Measurements from ENCODE around the gene FARP2. TPM values are rescaled to one million over a fixed set of nuclear protein-coding genes. Genes with fewer than 3 reads are reported as not detected.

The FARP2 gene
- total RNA-seq, 1 experiment from 2014 or later = 32.6 TPM

DNA sequence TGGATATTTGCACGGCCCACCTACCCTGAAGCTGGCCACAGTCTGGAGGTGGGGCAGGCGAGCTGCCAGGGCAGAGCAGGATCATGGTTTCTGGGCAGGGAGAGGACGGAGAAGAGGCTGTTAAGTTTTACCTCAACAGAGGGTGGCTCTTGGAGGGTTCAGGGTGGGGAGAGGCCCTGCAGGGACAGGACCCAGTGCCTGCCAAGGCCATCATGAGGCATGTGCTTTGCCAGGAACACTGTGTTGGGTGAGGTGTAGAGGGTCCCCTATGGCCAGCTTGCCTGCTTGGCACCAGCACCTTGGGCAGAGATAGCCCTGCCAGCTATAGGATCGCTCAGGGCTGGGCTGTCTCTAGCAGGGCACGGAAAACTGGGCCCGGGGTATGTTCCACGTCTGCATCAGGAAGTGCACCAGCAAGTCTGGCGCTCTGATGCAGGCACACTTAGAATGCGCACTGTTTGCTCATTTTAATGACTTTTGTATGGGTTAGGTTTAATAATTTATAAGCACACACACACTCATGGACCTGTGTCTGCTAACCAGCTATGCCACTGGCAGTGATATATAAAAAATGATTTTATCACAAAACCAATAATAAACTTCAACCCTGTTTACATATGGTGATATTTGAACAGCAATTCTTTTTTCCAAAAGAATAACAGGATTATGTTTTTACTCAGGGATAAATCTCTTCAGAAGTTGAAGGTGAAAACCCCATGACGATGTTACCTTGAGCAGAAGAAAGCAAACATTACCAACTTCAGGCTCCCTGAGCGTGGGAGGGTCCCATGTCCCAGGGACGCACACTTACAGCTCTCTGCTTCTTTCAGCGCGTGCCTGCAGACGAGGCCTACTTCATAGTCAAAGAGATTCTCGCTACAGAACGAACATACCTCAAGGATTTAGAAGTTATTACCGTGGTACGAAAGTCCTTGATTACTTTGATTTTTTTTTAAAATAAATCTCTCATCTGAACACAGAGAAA, 105.9 kb downstream of the FARP2 start:
- Mint-ChIP-seq H3K27ac (ENCODE audit: low read depth, unreplicated experiment) (no peak overlapping the region), H3K27me3 (ENCODE audit: insufficient read depth, unreplicated experiment) (no peaks in the 10 kb centered on the region), H3K4me3 (ENCODE audit: unreplicated experiment) (no peak overlapping the region), H3K36me3 (ENCODE audit: insufficient read depth, unreplicated experiment) (peaks cover 7% of the 10 kb centered on the region), H3K9me3 (ENCODE audit: unreplicated experiment) (no peaks in the 10 kb centered on the region), H3K4me1 (ENCODE audit: insufficient read depth, unreplicated experiment) (no peaks in the 10 kb centered on the region)
- TF ChIP-seq, protein P1, sequence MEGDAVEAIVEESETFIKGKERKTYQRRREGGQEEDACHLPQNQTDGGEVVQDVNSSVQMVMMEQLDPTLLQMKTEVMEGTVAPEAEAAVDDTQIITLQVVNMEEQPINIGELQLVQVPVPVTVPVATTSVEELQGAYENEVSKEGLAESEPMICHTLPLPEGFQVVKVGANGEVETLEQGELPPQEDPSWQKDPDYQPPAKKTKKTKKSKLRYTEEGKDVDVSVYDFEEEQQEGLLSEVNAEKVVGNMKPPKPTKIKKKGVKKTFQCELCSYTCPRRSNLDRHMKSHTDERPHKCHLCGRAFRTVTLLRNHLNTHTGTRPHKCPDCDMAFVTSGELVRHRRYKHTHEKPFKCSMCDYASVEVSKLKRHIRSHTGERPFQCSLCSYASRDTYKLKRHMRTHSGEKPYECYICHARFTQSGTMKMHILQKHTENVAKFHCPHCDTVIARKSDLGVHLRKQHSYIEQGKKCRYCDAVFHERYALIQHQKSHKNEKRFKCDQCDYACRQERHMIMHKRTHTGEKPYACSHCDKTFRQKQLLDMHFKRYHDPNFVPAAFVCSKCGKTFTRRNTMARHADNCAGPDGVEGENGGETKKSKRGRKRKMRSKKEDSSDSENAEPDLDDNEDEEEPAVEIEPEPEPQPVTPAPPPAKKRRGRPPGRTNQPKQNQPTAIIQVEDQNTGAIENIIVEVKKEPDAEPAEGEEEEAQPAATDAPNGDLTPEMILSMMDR (IDR thresholded peaks at IDR 0.05; ENCODE audit: unreplicated experiment) = no peak
- intact Hi-C loops (cut with micrococcal nuclease) = no loop called here
- ChIA-PET POLR2A (interaction anchor here (0.7 to 1.3 kb wide), 2 partner anchors 12 to 15 kb away, joined by 3 to 4 read pairs; no protein-coding TSS in a partner anchor), CTCF (interaction anchor here (0.5 to 0.6 kb wide), 2 partner anchors 21 to 44 kb away, joined by 3 to 4 read pairs; no protein-coding TSS in a partner anchor)
- no TSS peak for BruUV-seq (replicated peaks)
- no peak for DNase-seq (ENCODE audit: unreplicated experiment)

DNA sequence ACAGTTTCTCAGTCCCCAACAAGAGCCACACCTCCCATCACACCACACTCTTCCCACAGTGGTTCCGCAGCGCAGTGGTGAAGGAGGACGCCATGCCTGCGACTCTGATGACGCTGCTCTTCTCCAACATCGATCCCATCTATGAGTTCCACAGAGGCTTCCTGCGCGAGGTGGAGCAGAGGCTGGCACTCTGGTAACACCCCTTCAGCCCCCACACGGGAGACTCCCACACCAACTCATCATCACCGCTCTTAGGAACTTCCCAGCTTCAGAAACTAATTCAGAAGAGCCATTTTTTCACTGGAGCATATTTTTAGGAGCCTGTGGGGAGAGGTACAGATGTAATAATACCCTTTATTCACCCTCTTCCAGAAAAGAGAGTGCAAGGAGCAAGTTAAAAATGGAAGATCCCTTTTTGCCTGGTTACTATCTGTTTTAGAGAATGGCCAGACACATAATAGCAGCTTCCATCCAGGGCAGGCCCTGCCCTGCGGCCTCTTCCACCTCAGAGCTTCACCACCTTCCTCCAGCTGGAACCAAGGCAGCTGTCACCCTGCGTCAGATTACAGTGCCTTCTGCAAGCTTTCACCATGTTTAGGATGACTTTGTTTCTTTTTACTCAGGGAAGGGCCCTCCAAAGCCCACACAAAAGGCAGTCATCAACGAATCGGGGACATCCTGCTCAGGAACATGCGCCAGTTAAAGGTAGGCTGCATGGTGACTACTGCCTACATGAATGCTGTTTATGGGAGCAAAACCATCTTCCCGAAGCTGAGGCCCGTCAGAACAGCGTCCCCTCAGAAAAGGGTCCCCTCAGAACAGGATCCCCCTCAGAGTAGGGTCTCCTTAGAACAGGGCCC, 107.4 kb downstream of the FARP2 start:
- TF ChIP-seq, protein P1 (IDR thresholded peaks at IDR 0.05; ENCODE audit: unreplicated experiment) = no peak
- no peaks in the 10 kb centered on the region for H3K9me3 Mint-ChIP-seq (ENCODE audit: unreplicated experiment)
- no peak overlapping the region for H3K4me3 Mint-ChIP-seq (ENCODE audit: unreplicated experiment)
- H3K27me3 Mint-ChIP-seq (ENCODE audit: insufficient read depth, unreplicated experiment) = no peaks in the 10 kb centered on the region
- peaks cover 7% of the 10 kb centered on the region for H3K36me3 Mint-ChIP-seq (ENCODE audit: insufficient read depth, unreplicated experiment)
- BruUV-seq (replicated peaks) = no TSS peak
- intact Hi-C loops (cut with micrococcal nuclease) = no loop called here
- no peaks in the 10 kb centered on the region for H3K4me1 Mint-ChIP-seq (ENCODE audit: insufficient read depth, unreplicated experiment)
- CTCF ChIA-PET = no interaction called here
- POLR2A ChIA-PET = no interaction called here
- no peak overlapping the region for H3K27ac Mint-ChIP-seq (ENCODE audit: low read depth, unreplicated experiment)
- DNase-seq (ENCODE audit: unreplicated experiment) = no peak

DNA sequence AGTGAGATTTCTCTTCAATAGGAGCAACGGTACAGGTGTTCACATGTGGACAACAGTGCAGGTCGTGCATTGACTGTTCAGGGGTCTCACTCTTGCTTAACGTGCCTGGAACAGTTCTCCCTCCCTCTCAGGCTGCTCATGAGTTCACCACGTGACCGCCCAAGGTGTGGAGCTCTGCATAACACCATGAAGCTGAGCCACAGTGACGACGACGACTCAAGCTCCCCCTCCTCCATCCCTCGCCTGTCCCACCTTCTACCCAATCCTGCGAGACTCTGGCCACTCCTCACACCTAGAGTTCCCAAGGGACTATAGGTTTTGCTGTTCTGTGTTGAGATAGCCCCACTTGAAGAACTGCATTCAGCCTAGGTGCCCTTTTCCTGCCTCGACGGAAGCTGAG, 109.5 kb downstream of the FARP2 start:
- intact Hi-C loops (cut with micrococcal nuclease) = no loop called here
- BruUV-seq (replicated peaks) = no TSS peak
- POLR2A ChIA-PET = no interaction called here
- no peaks in the 10 kb centered on the region for H3K4me1 Mint-ChIP-seq (ENCODE audit: insufficient read depth, unreplicated experiment)
- no peaks in the 10 kb centered on the region for H3K27me3 Mint-ChIP-seq (ENCODE audit: insufficient read depth, unreplicated experiment)
- H3K27ac Mint-ChIP-seq (ENCODE audit: low read depth, unreplicated experiment) = no peak overlapping the region
- DNase-seq (ENCODE audit: unreplicated experiment) = no peak
- H3K9me3 Mint-ChIP-seq (ENCODE audit: unreplicated experiment) = no peaks in the 10 kb centered on the region
- TF ChIP-seq, protein P1 (IDR thresholded peaks at IDR 0.05; ENCODE audit: unreplicated experiment) = no peak
- peaks cover 7% of the 10 kb centered on the region for H3K36me3 Mint-ChIP-seq (ENCODE audit: insufficient read depth, unreplicated experiment)
- CTCF ChIA-PET = interaction anchor here (0.6 kb wide), 1 partner anchor 132 kb away, joined by 4 read pairs; no protein-coding TSS in a partner anchor
- no peak overlapping the region for H3K4me3 Mint-ChIP-seq (ENCODE audit: unreplicated experiment)

DNA sequence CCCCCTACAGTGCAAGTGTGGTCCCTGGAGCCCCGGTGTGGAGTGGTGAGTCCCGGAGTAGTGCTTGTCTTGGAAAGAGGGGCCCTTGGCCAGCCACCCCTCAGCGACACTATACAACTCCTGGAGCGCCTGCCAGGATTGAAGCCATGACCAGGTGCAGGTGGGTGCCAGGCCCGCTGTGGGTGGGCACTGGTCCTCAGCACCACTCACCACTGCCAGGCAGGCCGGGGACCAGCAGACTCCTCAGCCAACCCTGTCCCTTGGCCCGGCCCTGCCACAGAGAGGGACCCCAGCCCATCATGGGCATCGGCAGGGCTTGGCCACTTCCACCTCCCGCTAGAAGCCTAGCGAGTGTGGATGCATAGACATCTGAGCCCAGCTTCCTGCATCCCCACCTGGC, 110.1 kb downstream of the FARP2 start:
- H3K9me3 Mint-ChIP-seq (ENCODE audit: unreplicated experiment) = no peaks in the 10 kb centered on the region
- ChIA-PET POLR2A (interaction anchor here (0.9 kb wide), 1 partner anchor 554 kb away, joined by 3 read pairs; no protein-coding TSS in a partner anchor), CTCF (no interaction called here)
- intact Hi-C loops (cut with micrococcal nuclease) = no loop called here
- no peak overlapping the region for H3K4me3 Mint-ChIP-seq (ENCODE audit: unreplicated experiment)
- H3K27me3 Mint-ChIP-seq (ENCODE audit: insufficient read depth, unreplicated experiment) = no peaks in the 10 kb centered on the region
- BruUV-seq (replicated peaks) = no TSS peak
- no peak overlapping the region for H3K27ac Mint-ChIP-seq (ENCODE audit: low read depth, unreplicated experiment)
- no peaks in the 10 kb centered on the region for H3K4me1 Mint-ChIP-seq (ENCODE audit: insufficient read depth, unreplicated experiment)
- TF ChIP-seq, protein P1 (IDR thresholded peaks at IDR 0.05; ENCODE audit: unreplicated experiment) = no peak
- DNase-seq (ENCODE audit: unreplicated experiment) = no peak
- H3K36me3 Mint-ChIP-seq (ENCODE audit: insufficient read depth, unreplicated experiment) = peaks cover 2% of the 10 kb centered on the region

All from MCF 10A (cell line).